GM12878 (cell line): Measurements from ENCODE around the gene RTCA. TPM values are rescaled to one million over a fixed set of nuclear protein-coding genes. Genes with fewer than 3 reads are reported as not detected.

Experiments
- BCL3 ChIP-seq: IDR thresholded peaks from 2 replicates; pipeline ENCODE4 v1.6.1; 2011; ENCODE audit warnings: borderline replicate concordance, low read depth, mild to moderate bottlenecking, moderate library complexity, low read length; ENCODE audit not compliant: insufficient read depth, poor library complexity, severe bottlenecking
- CEBPZ ChIP-seq: fragments of 150-350 bp; IDR thresholded peaks from 2 replicates; pipeline ENCODE4 v1.6.1; 2016; ENCODE audit warnings: low read depth, low read length
- CREB1 ChIP-seq: IDR thresholded peaks from 2 replicates; pipeline ENCODE4 v1.6.1; 2012; ENCODE audit warnings: low read depth, mild to moderate bottlenecking, inconsistent platforms
- HDGF ChIP-seq: fragments of 450-650 bp; IDR thresholded peaks from 2 replicates; pipeline ENCODE4 v1.6.1; 2016; ENCODE audit warnings: antibody characterized with exemption
- NR2C2 ChIP-seq: IDR thresholded peaks from 2 replicates; pipeline ENCODE4 v1.6.1; 2011; ENCODE audit warnings: borderline replicate concordance, low read depth; ENCODE audit not compliant: control insufficient read depth, insufficient read length
- PRDM15 ChIP-seq: fragments of 450-650 bp; formaldehyde crosslinking; IDR thresholded peaks from 2 replicates; pipeline ENCODE4 v1.4.0; 2020; ENCODE audit warnings: mild to moderate bottlenecking, moderate library complexity
- RB1 ChIP-seq: fragments of 450-650 bp; formaldehyde crosslinking; IDR thresholded peaks from 2 replicates; pipeline ENCODE4 v1.6.1; 2017; ENCODE audit warnings: mild to moderate bottlenecking, borderline replicate concordance
- RCOR1 ChIP-seq: conservative IDR thresholded peaks from 2 replicates; pipeline ENCODE4 v1.6.1; 2012; ENCODE audit warnings: low read depth, low read length, improper control_type of control experiment
- ZBTB11 ChIP-seq: fragments of 450-650 bp; formaldehyde crosslinking; IDR thresholded peaks from 2 replicates; pipeline ENCODE4 v1.5.0; 2022; ENCODE audit warnings: mild to moderate bottlenecking, missing genetic modification characterization
- ZBTB4 ChIP-seq: fragments of 450-650 bp; formaldehyde crosslinking; IDR thresholded peaks from 2 replicates; pipeline ENCODE4 v1.4.0; 2022; ENCODE audit warnings: mild to moderate bottlenecking, moderate library complexity
- ZZZ3 ChIP-seq: IDR thresholded peaks from 2 replicates; pipeline ENCODE4 v1.6.1; 2011; ENCODE audit warnings: low read depth; ENCODE audit not compliant: control insufficient read depth, insufficient read length
- polyA plus RNA-seq, 11 experiments: library from polyadenylated mRNA; depleted of rRNA in 4 of 11; unstranded in 6 of 11; stranded (reverse) in 5 of 11; fragments of >200 nt; fragmentation: Nextera tagmentation in 4 of 11; fragmentation: Illumina TruSeq in 1 of 11; extraction: Ambion mirVana in 4 of 11; extraction: Trizol in 1 of 11; gene quantifications; 1 replicate in 1 of 11; 2 replicates in 10 of 11; pipeline versions ENCODE4 v1.2.1 to v1.2.3, GENCODE V29; 2011 to 2016; ENCODE audit warnings: inconsistent platforms in 2 of 11, missing spikeins in 2 of 11, low read depth in 1 of 11
- total RNA-seq, 4 experiments: library from RNA; depleted of rRNA in 3 of 4; stranded (reverse); fragments of >200 nt in 3 of 4; fragmentation: Illumina TruSeq in 1 of 4; extraction: Trizol in 1 of 4; gene quantifications; 2 replicates each; pipeline versions ENCODE4 v1.2.1 to v1.2.3, GENCODE V29; 2013 to 2021

RTCA gene
- total and polyA plus RNA-seq, 10 of the 15 experiments (the other 5 are each of a cell fraction or from before 2014, with no cell fraction given) = 10.3 to 63.5 (median 37.3) TPM

GRCh38 chr1:100265931-100266740 is at the start of gene RTCA (continued):
- TF ChIP-seq ZBTB4 (CRISPR knock-in tag) (no peak), CEBPZ (no peak), NR2C2 (no peak), ZZZ3 (no peak), RCOR1 (no peak), ZBTB11 (0 out of 2 replicates have a peak, but pooled peaks have one; percentile 6), HDGF (no peak; the same call in 1 of the 2 replicates), BCL3 (no peak), RB1 (no peak; the same call in 1 of the 2 replicates), PRDM15 (CRISPR knock-in tag) (no peak), CREB1 (peak; percentile 54; the same call in 1 of the 2 replicates)
